K562 (cell line): ENCODE results near the gene EPN2. TPM values are rescaled to one million over a fixed set of nuclear protein-coding genes. Genes with fewer than 3 reads are reported as not detected.

Source experiments
- ATAC-seq: fragments of 200-7000 bp; cut with Tn5 transposase; 3 replicates; pipeline ENCODE4 v1.9.1; 2020; ENCODE audit warnings: moderate library complexity
- BruUV-seq: library from RNA; stranded (reverse); fragments of 400-500 nt; replicated peaks from 2 replicates; lab custom pipeline; 2021; lab: Mats Ljungman, UMichigan
- CTCF ChIA-PET: fragments of 300-600 bp; formaldehyde crosslinking; extraction: SDS; loops from one replicate; lab custom pipeline; 2021; ENCODE audit warnings: low intra/inter-chr PET ratio; lab: Yijun Ruan, JAX
- POLR2A ChIA-PET: fragments of 300-600, 350-650 bp; sonication (Branson Sonifier 250); formaldehyde crosslinking; extraction: SDS; loops from one replicate; lab custom pipeline; 2021; ENCODE audit warnings: antibody characterized with exemption, inconsistent platforms; lab: Yijun Ruan, JAX
- DNase-seq, 4 experiments: peaks; one replicate each; pipeline versions ENCODE4 v3.0.0 to v3.0.0-alpha.2; 2011 to 2018; ENCODE audit warnings: low spot score in 3 of 4, mixed read lengths in 3 of 4; ENCODE audit errors: extremely low read depth in 1 of 4
- FAIRE-seq: peaks from 2 replicates; lab custom pipeline; 2011; peaks lifted over from hg19 to GRCh38; lab: Jason Lieb, UNC
- H2AFZ ChIP-seq: 2 replicates; pipeline ENCODE4 v1.6.0; 2011; ENCODE audit warnings: low read depth, low read length, control low read depth, inconsistent platforms
- H3K27ac ChIP-seq: fragments of 200-600 bp; 3 replicates; pipeline ENCODE4 v1.8.0; 2011; ENCODE audit warnings: low read depth, mild to moderate bottlenecking, control low read depth, inconsistent platforms, low read length, moderate library complexity, mixed read lengths; ENCODE audit errors: extremely low read depth
- H3K27me3 ChIP-seq, 2 experiments: fragments of 300-600 bp in 1 of 2; 2 replicates in 1 of 2; 3 replicates in 1 of 2; pipeline versions ENCODE4 v1.6.0 to v1.8.0; 2011; ENCODE audit warnings: inconsistent platforms in 2 of 2, low read length in 2 of 2, mild to moderate bottlenecking in 1 of 2, mixed read lengths in 1 of 2, moderate library complexity in 1 of 2; ENCODE audit not compliant: control insufficient read depth in 2 of 2, insufficient read depth in 2 of 2
- H3K36me3 ChIP-seq: fragments of 300-600 bp; 3 replicates; pipeline ENCODE4 v1.8.0; 2011; ENCODE audit warnings: mild to moderate bottlenecking, low read length, inconsistent platforms; ENCODE audit not compliant: control insufficient read depth, insufficient read depth
- H3K4me1 ChIP-seq, 2 experiments: fragments of 200-600 bp in 1 of 2; replicated peaks in 1 of 2; 2 replicates in 1 of 2; 3 replicates in 1 of 2; pipeline versions ENCODE4 v1.5.1 to v1.8.0; 2011; ENCODE audit warnings: inconsistent platforms in 2 of 2, low read length in 2 of 2, mild to moderate bottlenecking in 1 of 2, mixed read lengths in 1 of 2, moderate library complexity in 1 of 2; ENCODE audit not compliant: control insufficient read depth in 2 of 2, insufficient read depth in 2 of 2
- H3K4me2 ChIP-seq: 2 replicates; pipeline ENCODE4 v1.6.1; 2011; ENCODE audit warnings: low read length, control low read depth, inconsistent platforms, mixed read lengths; ENCODE audit not compliant: insufficient read depth
- H3K4me3 ChIP-seq: fragments of 200-600 bp; sonication (generic), shearing (Covaris generic); 2 replicates; pipeline ENCODE4 v1.5.1; 2016; ENCODE audit warnings: control low read depth, inconsistent platforms
- H3K79me2 ChIP-seq: fragments of 200-600 bp; 3 replicates; pipeline ENCODE4 v1.8.0; 2011; ENCODE audit warnings: low read length, inconsistent platforms; ENCODE audit not compliant: control insufficient read depth, insufficient read depth
- H3K9ac ChIP-seq, 2 experiments: 2 replicates each; pipeline versions ENCODE4 v1.6.0 to v1.6.1; 2011; ENCODE audit warnings: low read depth in 2 of 2, low read length in 2 of 2, control low read depth in 1 of 2, inconsistent platforms in 1 of 2, mild to moderate bottlenecking in 1 of 2, mixed read lengths in 1 of 2; ENCODE audit not compliant: insufficient read depth in 1 of 2
- H3K9me1 ChIP-seq: one replicate; pipeline ENCODE4 v1.6.0; 2011; ENCODE audit warnings: inconsistent platforms, mild to moderate bottlenecking, low read length, moderate library complexity; ENCODE audit not compliant: control insufficient read depth, insufficient read depth
- H3K9me3 ChIP-seq: replicated peaks from 2 replicates; pipeline ENCODE4 v1.5.1; 2011; ENCODE audit warnings: low read depth, low read length, inconsistent platforms; ENCODE audit not compliant: control insufficient read depth, insufficient read depth
- H4K20me1 ChIP-seq: replicated peaks from 2 replicates; pipeline ENCODE4 v1.6.1; 2011; ENCODE audit warnings: low read length, inconsistent platforms, mixed read lengths; ENCODE audit not compliant: control insufficient read depth, insufficient read depth
- ARID4B ChIP-seq: sonication (generic); formaldehyde crosslinking; IDR thresholded peaks from 2 replicates; pipeline ENCODE4 v1.8.0; 2022; ENCODE audit warnings: mild to moderate bottlenecking, missing genetic modification reagents
- ETV5 ChIP-seq: sonication (generic); formaldehyde crosslinking; IDR thresholded peaks from 2 replicates; pipeline ENCODE4 v1.4.0; 2020; ENCODE audit warnings: low read depth, mild to moderate bottlenecking, missing genetic modification reagents
- PHF8 ChIP-seq: fragments of 200-600 bp; sonication (generic); IDR thresholded peaks from 2 replicates; pipeline ENCODE4 v1.6.1; 2012; ENCODE audit warnings: mixed run types, mild to moderate bottlenecking, inconsistent platforms, low read length, moderate library complexity, borderline replicate concordance
- REST ChIP-seq, 2 experiments: fragments of 450-650 bp; formaldehyde crosslinking in 1 of 2; IDR thresholded peaks; 2 replicates each; pipeline versions ENCODE4 v1.4.0 to v1.6.1; 2014 to 2020; ENCODE audit warnings: mild to moderate bottlenecking in 2 of 2, borderline replicate concordance in 1 of 2, low read depth in 1 of 2
- ZEB2 ChIP-seq: fragments of 450-650 bp; IDR thresholded peaks from 2 replicates; pipeline ENCODE4 v1.6.1; 2016
- ZKSCAN3 ChIP-seq: fragments of 250-450 bp; sonication (Bioruptor Pico); IDR thresholded peaks from 2 replicates; pipeline ENCODE4 v1.4.0; 2020
- ZNF655 ChIP-seq: fragments of 250-450 bp; sonication (Bioruptor Pico); IDR thresholded peaks from 2 replicates; pipeline ENCODE4 v1.5.0; 2021
- WGBS: fragments of 100-300 bp; shearing (Covaris generic); methylation state at CpG from one replicate; pipeline ENCODE4 v1.1.6; 2016; ENCODE audit warnings: low coverage, mixed read lengths; ENCODE audit not compliant: insufficient coverage; ENCODE audit errors: missing lambda C conversion rate; 5-methylcytosine and 5-hydroxymethylcytosine counted together
- in situ Hi-C: fragments of 300-500 bp; cut with MboI; formaldehyde crosslinking; loops from 4 replicates; pipeline ENCODE4 v1.15.0; 2018; ENCODE audit warnings: inconsistent platforms, mixed read lengths
- intact Hi-C: fragments of 100-400 bp; cut with micrococcal nuclease; formaldehyde crosslinking; loops from 2 replicates; pipeline ENCODE4 v1.14.2; 2022
- polyA plus RNA-seq, 8 experiments: library from polyadenylated mRNA; depleted of rRNA in 4 of 8; stranded (reverse) in 5 of 8; unstranded in 3 of 8; fragments of >200 nt; fragmentation: Nextera tagmentation in 2 of 8; fragmentation: Illumina TruSeq in 1 of 8; extraction: Ambion mirVana in 2 of 8; extraction: Trizol in 1 of 8; gene quantifications; 2 replicates each; pipeline versions ENCODE4 v1.2.1 to v1.2.3, GENCODE V29; 2011 to 2014; ENCODE audit warnings: inconsistent platforms in 1 of 8, missing spikeins in 1 of 8
- total RNA-seq, 7 experiments: library from RNA; depleted of rRNA in 6 of 7; stranded (reverse); fragments of >200 nt in 6 of 7; fragmentation: Illumina TruSeq in 2 of 7; extraction: Trizol in 2 of 7; gene quantifications; 2 replicates each; pipeline versions ENCODE4 v1.2.1 to v1.2.3, GENCODE V29; 2011 to 2021; ENCODE audit warnings: low replicate concordance in 1 of 7

Gene EPN2
- total and polyA plus RNA-seq, 9 of the 15 experiments (the other 6 are each of a cell fraction or from before 2014, with no cell fraction given) = 1.0 to 12.9 (median 8.9) TPM

- H3K9me1 ChIP-seq = no peaks in the 10 kb centered on the region
- H3K27ac ChIP-seq = peak overlapping the region; percentile 75
- H3K4me2 ChIP-seq = peak overlapping the region; percentile 91
- TSS peak; percentile 67 for BruUV-seq
- H4K20me1 ChIP-seq = no peaks in the 10 kb centered on the region
- peak overlapping the region; percentile 76 for H3K4me3 ChIP-seq
- peaks cover 6 to 24% of the 10 kb centered on the region in 2 experiments; a peak in 4 of 5 replicates for H3K4me1 ChIP-seq
- DNase-seq (peak in 1 of 4 experiments; percentile 23), ATAC-seq (no peak), FAIRE-seq (no peak)
- intact Hi-C loops = no loop called here
- no peaks in the 10 kb centered on the region for H3K9me3 ChIP-seq
- peak overlapping the region; percentile 80 to 91 for H3K9ac ChIP-seq
- in situ Hi-C loops = loop anchor here (5.0 to 10.0 kb wide), 2 partner anchors 85 to 403 kb away; no protein-coding TSS in a partner anchor
- under 1% methylated on average over 13 of the region's 16 CpGs for WGBS
- H3K36me3 ChIP-seq = no peaks in the 10 kb centered on the region
- CTCF ChIA-PET = interaction anchor here (2.5 kb wide), 1 partner anchor 85 kb away, joined by 14 read pairs; no protein-coding TSS in a partner anchor
- TF ChIP-seq REST (IDR thresholded peaks at IDR 0.05; ENCODE audit: borderline replicate concordance) = peak; percentile 56
- 0 out of 2 replicates have a peak, but pooled peaks have one; percentile 68 for TF ChIP-seq REST (CRISPR knock-in tag; IDR thresholded peaks at IDR 0.05; ENCODE audit: low read depth)
- TF ChIP-seq ZEB2 = no peak
- TF ChIP-seq ZNF655 (CRISPR knock-in tag) = no peak
- 0 out of 2 replicates have a peak, but pooled peaks have one; percentile 46 for TF ChIP-seq PHF8
- TF ChIP-seq ZKSCAN3 = no peak
- TF ChIP-seq ETV5 (CRISPR knock-in tag) = 0 out of 2 replicates have a peak, but pooled peaks have one; percentile 14
- no peak for TF ChIP-seq ARID4B (CRISPR knock-in tag)
- H3K79me2 ChIP-seq = peaks cover 9% of the 10 kb centered on the region; the same call in 2 of the 3 replicates
- POLR2A ChIA-PET = interaction anchor here (2.1 kb wide), 1 partner anchor 15 kb away, joined by 11 read pairs; the partner anchor contains the start of gene MAPK7
- no peaks in the 10 kb centered on the region for H3K27me3 ChIP-seq
- H2AFZ ChIP-seq = peak overlapping the region; percentile 98
These were observed 124.7 kb downstream of the EPN2 start for GRCh38 chr17:19361944-19362276.
